Measurements from ENCODE around the gene HDGFL3.
"Not testable (repeated sequence)": the region's sequence is repeated elsewhere in the genome, so short reads cannot be mapped to it uniquely, and the experiment has no call there.

Gene HDGFL3

DNA sequence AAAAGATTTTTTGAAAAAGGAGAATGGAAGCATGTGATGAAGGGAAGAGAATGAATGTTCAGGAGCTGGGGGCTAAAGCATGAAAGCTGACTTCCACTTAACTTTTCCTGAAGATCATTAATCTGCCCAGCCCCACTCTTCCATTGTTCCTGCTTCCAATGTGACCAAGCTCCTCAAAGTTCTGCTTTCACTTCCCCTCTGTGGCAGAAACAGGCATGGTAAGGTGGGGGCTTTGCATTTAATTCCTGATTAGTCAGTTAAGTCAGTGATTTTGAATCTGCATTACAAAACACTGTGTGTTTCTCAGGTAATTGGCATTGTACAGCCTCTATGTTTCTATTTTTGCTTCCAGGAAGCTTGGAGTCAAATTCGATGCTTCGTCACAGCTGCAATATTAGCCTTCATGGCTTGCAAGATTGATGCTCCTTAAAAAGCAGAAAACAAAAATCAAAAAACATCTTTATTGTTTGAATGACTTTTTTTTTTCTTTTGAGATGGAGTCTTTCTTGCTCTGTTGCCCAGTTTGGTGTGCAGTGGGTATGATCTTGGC, 107.5 kb downstream of the HDGFL3 start:
- DNase-seq (ENCODE audit: low spot score): no peak

DNA sequence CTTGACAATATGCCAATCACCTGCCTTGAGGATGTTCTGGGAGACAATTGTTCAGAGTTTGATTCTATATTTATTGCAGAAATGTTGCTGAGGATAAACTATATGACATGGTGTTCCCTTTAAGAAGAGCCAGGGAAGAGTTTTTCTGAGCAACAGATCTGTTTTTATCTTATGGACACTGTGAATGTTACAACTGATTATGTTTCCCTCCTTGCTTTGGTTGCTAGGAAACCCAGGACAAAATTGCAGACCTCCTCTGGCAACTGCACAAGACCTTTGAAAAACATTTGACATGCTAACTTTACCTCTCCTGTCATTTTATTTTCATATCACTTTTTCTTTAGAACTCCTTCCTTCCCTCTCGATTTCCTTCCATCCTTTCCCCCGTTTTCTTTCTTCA, 108.3 kb downstream of the HDGFL3 start:
- no peak for DNase-seq (ENCODE audit: low spot score)

DNA sequence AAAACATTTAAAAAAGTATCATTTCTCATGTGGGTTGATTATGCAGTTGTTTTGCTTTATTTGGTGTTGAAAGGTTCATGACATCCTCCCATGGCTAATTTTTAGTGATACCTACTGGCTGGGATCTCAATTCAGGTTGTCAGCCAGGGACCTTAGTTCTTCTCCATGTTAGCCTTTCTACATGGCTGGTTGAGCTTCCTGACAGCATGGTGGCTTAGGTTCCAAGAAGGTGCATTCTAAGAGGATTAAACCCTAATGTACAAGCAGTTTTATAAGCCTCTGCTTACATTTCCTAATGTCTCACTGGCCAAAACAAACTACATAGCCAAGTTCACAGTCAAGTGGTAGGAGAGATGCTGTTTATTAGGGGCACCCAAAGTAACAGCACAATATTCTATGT, 109.5 kb downstream of the HDGFL3 start:
- no peak for DNase-seq (ENCODE audit: low spot score)

GRCh38 chr15:83094583-83094982, 113.0 kb downstream of the HDGFL3 start:
- DNase-seq (ENCODE audit: low spot score): no peak

GRCh38 chr15:83092309-83092976, 115.2 kb downstream of the HDGFL3 start:
- no peak for DNase-seq (ENCODE audit: low spot score)

DNA sequence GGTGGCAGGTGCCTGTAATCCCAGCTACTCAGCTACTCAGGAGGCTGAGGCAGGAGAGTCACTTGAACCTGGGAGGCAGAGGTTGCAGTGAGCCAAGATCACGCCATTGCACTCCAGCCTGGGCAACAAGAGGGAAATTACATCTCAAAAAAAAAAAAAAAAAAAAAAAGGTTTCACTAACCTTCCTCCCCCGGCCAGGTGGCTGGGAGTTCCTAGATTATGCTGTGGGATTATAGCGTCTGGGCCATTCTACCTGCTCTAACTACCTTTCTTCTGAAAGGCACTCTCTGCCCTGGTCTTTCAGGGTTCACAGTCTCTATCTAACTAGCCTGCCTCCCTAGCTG, 115.7 kb downstream of the HDGFL3 start:
- not testable (repeated sequence) for DNase-seq (ENCODE audit: low spot score)

DNA sequence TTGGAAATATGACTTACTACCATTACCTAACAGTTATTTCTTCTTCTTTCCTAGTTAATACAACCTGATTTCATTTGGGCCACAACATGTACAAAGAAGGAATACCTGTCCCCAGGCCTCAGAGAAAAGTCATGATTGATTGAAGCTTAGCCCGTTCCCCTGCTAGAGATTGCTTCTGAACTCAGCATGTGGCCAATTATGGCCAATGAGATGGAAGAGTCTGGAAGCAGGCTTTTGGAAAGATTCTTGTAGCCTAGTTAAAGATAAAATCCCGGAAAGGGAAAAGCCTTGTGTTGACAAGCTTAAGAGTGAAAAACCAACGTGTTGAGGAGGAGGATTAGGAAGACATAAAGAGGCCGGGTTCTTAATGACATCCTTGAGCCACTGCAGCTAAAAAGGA, 117.2 kb downstream of the HDGFL3 start:
- DNase-seq (ENCODE audit: low spot score): no peak

DNA sequence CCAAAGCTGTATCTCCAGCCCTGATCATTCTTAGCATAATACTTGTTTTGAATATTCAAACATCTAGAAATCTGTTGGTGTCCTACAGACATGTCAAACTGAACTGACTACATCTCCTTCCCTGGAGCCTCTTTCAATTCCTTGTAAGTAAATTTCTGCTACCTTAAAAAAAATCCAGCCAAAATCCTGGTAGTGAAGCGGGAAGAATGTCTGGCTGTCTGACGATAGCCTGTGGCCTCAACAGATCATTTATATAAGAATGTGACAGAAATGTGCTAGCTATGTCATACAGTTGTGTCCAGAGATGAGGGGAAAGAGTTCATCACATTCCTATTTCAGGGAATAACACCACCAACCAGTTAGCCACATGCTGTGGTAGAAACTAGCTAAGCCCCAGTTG, 118.7 kb downstream of the HDGFL3 start:
- no peak for DNase-seq (ENCODE audit: low spot score)

DNA sequence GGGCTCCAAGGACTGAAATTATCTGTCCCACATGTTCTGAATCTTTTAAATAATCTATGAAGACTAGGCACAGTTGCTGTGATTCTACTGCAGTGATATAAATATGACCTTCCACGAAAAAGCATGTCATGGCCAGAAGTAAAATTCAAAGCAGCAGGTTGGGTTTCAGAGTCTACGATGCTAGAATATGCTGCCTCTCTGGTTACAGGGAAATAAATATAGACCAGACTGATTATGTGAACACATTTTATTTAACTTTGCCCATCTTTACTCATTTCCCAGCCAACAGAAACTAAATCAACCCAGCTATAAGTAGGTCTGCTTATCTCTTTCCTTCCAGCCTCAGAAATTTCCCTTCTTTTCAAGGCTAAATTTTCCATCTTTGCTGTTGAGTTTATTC, 120.0 kb downstream of the HDGFL3 start:
- no peak for DNase-seq (ENCODE audit: low spot score)

DNA sequence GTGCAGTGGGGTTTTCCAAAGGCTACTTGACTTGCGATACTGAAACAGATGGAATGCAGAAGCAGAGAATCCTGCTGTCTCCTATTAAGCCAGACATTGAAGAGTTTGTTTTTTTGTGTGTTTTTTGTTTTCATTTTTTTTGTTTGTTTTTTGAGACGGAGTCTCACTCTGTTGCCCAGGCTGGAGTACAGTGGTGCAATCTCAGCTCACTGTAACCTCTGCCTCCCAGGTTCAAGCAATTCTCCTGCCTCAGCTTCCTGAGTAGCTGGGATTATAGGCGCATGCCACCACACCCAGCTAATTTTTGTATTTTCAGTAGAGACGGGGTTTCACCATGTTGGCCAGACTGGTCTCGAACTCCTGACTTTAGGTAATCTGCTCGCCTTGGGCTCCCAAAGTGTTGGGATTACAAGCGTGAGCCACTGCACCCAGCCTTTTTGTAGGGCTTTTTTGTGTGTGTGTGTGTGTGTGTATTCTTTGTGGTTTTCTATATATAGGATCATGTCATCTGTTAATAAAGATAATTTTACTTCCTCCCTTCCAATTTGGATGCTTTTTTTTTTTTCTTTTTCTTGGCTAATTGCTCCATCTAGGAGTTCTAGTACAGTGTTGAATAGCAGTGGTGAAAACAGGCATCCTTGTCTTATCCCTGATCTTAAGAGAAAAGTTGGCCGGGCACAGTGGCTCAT, 121.6 kb downstream of the HDGFL3 start:
- DNase-seq (ENCODE audit: low spot score): not testable (repeated sequence)

GRCh38 chr15:83085461-83085860, 122.2 kb downstream of the HDGFL3 start:
- not testable (repeated sequence) for DNase-seq (ENCODE audit: low spot score)

- DNase-seq (ENCODE audit: low spot score): no peak
Measured at GRCh38 chr15:83082730-83083386, 124.8 kb downstream of the HDGFL3 start.

DNA sequence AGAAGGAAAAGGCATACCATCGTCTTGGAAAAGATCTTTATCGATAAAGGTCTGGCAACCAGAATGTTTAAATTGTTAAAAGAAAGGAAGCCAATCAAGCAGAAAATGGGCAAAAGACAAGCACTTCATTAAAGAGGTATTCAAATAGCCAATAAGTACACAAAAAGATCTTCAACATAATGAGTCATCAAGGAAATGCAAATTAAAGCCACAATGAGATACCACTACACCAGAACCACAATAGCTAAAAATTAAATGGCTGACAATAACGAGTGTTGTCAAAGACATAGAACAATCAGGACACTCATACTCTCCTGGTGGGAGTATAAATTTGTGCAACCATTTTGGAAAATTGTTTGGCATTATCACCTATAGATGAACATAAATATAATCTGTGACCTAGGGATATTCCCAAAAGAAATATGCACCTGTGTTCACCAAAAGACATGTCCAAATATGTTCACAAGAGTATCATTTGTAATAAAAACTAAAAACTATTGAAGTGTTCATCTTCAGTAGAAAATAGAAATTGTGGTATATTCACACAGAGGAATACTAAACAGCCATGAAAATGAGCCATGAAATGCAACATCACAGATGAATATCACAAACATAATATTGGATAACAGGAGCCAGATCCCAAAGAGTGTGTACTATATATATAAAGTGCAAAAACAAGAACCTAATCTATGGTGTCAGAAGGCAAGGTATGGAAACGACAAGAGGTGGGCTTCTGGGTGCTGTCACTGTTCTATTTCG, 126.2 kb downstream of the HDGFL3 start:
- no peak for DNase-seq (ENCODE audit: low spot score)

GRCh38 chr15:83078712-83079111, 128.9 kb downstream of the HDGFL3 start:
- no peak for DNase-seq (ENCODE audit: low spot score)
